ENCODE results near the gene PPP1CA.
"Not testable (repeated sequence)": the region's sequence is repeated elsewhere in the genome, so short reads cannot be mapped to it uniquely, and the experiment has no call there.

PPP1CA gene

DNA sequence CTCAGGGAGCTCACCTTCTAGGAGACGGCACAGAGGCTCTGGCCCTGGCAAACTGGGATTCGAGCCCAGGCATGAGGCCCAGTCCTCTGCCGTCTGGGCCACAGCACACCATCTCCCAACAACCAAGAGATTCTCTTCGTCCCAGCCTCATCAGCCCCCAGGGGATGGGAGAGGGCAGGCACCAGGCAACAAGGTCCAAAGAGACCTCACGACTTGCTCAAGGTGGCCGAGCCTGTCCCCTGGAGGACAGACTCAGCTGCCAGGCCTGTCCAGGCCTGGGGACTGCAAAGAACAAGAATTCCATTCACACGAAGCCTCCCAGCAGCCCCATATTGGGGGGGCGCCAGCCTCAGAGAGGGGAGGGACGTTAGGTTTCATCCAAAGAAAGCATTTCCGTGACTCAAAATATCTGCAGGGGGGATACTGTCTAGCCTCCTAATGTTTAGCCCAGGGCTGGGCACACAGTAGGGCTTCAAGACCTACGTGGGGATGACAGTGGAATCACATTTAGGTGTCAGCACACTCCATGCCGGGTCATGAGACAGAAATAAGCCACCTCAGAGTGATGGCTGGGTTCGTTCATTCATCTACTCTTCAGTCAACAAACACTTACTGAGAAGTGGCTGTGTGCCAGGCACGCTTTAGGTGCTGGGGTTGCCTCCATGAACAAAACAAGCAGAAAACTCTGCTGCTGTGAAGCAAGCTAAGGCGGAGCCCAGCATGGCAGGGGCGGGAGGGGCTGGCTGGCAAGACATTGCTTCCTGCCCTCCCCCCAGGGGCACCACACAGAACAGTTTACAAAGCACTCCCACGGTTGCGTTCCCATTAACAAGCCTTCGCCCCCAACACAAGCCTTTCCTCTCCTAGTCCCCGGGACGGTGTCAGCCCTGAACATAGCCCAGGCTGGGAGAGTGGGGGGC lies 15.0 kb upstream of the PPP1CA start:
- DNase-seq (ENCODE audit: low spot score) = no peak

DNA sequence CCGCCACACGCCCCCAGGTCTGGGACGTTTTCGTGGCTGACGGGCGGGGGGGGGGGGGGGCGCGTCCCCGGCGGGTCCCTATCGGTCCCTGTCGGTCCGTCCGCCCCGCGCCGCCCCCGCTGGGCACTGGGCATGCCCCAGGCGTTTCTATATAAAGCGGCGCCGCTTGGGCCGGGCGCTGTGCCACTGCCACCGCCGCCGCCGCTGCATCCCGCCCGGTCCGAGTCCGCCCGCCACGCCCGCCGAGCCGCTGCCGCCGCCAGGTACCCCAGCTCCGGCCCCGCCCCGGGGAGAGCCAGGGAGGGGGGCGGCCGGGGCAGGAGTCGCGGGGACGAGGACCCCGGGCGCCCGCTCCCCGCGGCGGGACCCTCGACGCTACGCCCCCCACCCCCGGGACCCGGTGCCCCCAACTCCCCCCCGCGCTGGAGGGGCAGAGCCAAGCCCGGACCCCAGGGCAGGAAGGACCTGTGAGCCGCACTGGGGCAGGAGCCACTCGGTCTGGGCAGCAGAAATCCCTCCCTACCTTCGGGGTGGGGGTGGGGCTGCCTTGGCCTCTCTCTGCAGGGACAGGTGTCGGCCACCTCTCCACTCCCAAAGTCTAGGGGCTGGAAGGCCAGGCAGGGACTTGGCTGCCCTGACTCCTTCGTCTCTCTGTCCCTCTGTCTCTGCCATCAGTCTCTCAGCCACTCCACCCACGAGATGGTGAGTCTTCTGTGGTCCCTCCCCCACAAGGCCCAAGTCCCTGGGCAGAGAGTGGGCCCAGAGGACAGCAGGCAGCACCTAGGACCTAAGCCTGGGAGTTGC lies 14.0 kb upstream of the PPP1CA start, which contains the start of gene CARNS1:
TSS of gene CARNS1 (plus strand) at position 178 of the 804 bp plus-strand sequence. CDS start at position 700, 522 bp downstream.
- DNase-seq (ENCODE audit: low spot score) = no peak

DNA sequence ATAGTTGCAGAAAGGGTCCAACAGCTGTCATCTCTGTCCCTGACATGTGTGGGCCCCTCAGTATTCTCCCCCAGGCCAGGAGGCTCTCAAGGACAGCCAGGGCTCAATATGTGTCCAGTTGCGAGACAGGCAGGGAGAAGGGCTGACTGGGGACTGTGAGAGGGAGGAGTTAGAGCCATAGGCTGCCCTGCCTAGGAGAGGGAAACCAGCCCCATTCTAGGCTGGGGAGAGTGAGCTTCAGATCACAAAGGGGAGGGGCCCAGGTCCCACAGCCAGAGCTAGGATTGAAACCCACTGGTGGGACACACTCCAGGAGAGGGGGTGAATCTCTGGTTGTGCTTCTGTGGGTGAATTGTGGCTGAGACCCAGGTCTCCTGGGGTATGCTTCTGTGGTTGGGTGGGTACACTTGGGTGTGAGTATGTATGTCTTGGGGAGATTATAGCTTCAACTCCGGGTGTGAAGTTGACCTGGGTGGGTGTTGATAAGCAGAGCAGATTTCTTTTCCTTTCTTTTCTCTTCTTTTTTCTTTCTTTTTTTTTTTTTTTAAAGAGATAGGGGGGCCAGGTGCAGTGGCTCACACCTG lies 11.7 kb upstream of the PPP1CA start:
- no peak for DNase-seq (ENCODE audit: low spot score)

DNA sequence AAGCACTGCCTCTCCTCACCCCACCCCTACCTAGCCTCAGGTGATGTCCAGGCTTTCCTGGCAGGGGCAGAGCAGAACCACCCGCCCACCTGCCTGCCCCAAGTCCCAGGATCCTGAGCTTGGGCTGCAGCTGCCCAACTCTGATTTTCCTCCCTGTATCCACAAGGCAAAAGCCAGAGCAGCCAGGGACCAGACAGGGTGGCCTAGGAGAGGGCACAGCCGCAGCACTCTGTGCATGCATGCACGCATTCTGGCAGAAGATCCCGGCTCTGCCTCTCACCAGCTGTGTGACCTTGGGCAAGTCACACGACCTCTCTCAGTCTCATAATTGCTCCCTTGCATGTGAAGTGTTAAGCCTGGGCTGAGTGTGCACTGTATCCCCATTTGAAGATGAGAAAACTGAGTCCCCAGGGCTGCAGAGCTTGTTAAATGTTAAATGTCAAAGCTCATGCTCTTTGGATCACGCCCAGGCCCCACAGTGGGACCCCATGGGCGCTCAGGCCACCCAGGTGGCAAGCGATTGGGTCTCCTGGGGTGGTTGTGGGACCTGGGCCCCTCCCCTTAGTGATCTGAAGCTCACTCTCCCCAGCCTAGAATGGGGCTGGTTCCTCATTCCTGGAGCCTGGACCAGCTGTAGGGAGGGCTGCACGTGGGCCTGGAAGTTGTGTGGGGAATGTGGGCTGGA lies 11.0 kb upstream of the PPP1CA start:
- DNase-seq (ENCODE audit: low spot score) = no peak

DNA sequence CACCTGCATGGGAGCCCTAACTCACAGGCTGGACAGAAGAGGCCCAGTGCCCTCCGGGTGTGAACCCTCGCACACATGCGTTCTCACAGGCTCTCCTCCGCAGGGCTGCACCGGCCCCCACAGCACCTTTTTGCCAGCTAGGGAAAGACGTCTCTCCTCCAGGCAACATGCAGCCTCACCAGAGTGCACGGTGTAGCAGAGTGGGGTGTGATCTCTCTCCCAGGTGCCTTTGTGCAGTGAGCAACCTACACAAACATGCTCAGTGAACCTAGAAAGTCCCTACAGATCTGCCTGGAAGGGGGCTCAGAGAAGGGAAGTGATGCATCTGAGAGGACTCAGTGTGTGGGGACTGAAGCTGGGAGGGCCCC lies 10.1 kb upstream of the PPP1CA start:
- DNase-seq (ENCODE audit: low spot score) = no peak

DNA sequence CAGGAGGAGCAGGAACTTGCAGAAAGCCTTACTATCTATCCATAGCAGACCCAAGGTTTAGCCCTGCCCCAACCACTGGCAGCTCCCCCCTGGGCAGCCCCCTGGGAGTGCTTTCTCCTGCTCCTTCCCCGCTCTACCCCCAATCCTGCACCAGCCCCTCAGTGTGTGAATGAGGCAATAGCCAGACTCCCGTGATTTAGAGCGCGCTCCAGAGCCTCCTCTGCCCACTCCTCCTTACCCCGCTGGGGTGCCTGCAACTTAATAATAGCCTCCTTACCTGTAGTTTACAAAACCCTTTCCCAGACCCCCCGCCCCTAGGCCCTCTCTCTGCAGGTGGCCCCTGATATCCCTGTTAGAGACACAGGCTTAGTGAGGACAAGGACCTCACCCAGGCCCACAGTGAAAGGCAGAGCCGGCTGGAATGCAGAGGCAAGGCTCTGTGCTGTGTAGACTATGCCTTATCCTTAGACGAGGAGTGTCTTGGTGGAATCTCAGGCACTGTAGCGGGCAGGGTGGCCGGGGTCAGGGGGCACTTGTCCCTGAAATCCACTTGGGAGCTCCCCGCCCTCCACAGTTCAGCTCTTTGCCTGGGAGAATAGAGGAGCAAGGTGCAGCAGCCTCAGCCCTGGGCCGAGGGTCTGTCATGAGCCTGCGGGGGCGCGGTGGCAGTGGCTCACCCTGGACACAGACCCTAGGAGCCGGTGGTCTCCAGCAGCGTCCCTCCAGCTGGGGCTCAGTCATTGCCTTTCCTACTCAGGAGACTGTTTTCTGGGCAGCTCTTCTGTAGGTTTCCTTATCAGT lies 9.5 kb upstream of the PPP1CA start:
- no peak for DNase-seq (ENCODE audit: low spot score)

DNA sequence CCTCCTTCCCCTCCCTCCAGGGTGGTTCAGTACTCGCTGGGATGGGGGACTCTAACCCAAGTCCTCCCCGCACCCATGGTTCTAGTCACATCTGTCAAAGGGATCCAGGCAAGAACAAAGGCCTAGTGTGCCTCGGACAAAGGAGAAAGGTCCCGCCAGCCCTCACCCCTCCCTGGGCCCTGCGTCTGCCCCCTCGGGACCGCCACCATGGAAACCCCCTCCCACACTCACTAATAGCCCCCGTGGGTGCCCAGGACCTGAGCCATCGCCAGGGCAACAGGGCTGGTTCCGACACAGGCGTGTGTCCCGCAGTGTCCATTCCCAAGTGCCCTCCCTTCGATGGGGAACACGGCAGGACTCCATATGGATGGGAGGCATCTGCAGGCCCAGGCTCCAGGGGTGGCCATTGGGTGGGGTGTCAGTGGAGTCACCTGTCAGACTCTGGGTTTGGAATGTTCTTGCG lies 8.7 kb upstream of the PPP1CA start:
- no peak for DNase-seq (ENCODE audit: low spot score)

DNA sequence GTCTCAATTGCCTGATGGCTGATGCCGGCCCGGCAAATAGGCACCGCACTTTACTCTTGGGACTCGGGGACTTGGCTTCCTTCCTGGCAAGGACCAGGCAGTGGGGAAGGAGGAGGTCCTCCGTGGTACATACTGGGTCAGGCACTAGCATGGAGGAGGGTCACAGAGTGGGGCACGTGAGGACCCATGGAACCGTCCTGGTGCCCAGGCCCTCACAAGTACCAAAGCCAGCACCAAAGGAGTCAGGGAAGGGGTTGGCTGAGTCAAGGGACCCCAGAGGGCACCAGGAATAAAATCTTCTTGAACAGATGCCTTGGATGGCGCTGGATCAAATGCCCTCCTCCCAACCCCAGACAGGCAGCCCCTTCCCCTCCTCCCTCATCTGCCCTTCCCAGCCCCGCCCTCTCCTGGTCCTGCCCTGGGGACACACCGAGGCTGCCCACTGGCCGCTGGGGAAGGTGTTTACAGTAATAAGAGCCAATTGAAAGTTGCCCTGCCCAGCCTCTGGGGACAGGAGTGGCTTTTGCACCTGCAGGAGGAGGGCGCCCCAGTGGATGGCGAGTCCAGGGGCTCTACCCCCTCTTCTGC lies 8.2 kb upstream of the PPP1CA start:
- no peak for DNase-seq (ENCODE audit: low spot score)

DNA sequence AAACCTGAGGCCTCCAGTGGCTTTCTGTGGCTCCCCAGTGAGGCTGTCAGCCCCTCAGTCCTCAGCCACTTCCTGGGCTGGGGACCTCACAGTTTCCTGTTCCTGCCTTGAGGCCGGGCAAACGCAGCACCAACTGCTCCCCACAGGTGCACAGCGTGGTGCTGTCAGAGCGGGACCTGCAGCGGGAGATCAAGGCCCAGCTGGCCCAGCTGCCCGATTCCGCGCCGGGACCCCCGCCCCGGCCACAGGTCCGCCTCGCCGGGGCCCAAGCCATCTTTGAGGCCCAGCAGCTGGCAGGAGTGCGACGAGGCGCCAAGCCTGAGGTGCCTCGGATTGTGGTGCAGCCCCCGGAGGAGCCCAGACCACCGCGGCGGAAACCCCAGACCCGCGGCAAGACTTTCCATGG lies 7.6 kb upstream of the PPP1CA start:
- DNase-seq (ENCODE audit: low spot score) = no peak

DNA sequence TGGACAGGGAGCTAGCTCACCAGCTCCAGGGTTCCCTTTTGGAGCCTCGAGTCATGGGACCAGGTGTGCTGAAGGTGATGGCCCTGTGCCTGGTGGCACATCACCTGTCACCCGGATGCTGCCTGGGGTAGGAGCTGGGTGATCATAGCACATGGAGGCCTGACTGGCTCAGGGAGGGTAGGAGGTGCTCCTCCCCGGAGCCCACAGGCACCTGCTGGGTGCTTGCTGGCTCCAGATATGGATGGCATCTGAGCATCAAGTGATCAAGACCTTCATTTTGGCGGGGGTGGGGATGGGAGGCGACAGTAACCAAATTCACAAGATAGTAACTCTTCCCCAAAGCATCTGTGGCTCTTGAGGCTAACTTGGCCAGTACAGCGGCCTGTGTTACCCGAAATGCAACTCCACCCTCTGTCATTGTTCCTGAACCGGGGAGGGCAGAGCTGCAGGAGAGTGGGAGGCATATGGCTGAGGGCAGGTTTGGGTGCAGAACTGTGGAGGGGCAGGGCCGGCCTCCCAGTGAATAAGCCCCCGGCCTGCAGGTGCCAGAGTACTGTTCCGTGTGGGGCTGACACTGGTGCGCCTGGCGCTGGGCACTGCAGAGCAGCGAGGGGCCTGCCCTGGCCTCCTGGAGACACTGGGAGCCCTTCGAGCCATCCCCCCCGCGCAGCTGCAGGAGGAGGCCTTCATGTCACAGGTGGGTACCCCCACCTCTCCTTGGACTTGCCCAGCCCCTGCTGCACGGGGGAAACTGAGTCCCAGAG lies 7.0 kb upstream of the PPP1CA start:
- DNase-seq (ENCODE audit: low spot score) = no peak

DNA sequence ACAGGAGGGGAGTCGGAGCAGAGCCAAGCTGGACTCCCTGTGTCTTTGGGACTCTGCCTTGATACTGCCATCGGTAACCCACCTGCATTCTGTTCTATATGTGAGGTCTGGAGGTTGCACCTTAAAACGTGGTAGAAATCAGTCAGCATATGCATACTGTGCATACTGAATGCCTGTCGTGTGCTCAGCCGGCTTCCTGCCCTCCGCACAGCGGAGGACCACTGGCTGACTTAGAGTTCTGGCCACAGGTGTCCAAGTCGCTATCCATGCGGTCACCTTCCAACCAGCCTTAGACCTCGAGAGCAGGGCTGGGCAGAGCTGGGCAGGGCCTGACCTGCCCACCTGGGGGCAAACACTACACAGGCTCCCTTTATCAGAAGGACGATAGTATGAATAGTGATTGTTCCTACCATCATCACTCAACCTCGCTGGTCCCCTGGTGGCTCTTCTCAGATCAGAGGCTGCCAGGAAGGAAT lies 6.1 kb upstream of the PPP1CA start:
- DNase-seq (ENCODE audit: low spot score) = no peak

DNA sequence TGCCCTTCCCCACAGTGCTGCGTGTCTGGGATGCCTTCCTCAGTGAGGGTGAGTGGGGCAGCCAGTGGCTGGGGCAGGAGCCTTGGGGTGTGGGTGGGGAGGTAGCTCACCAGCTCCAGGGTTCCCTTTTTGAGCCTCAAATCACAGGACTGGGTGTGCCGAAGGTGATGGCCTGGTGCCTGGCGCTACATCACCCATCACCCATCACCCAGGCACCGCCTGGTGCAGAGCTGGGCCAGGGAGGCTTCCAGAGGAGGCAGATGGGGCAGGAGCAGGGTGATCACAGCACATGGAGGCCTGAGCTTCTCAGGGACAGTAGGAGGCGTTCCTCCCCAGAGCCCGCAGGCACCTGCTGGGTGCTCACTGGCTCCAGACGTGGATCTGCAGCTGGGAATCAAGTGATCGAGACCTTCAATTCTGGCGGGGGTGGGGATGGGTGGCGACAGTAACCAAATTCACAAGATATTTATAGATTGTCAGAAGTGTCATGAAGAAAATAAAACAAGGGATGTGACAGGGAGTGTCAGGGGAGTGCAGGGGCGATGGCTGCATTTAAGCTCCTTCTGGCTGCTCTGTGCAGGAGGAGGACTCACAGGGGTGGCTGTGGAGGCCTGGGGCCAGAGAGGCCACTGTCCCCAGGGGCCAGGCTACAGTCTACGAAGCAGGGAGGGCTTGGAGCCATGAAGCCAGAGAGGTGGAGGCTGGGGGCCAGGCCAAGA lies 5.5 kb upstream of the PPP1CA start:
- DNase-seq (ENCODE audit: low spot score) = no peak

DNA sequence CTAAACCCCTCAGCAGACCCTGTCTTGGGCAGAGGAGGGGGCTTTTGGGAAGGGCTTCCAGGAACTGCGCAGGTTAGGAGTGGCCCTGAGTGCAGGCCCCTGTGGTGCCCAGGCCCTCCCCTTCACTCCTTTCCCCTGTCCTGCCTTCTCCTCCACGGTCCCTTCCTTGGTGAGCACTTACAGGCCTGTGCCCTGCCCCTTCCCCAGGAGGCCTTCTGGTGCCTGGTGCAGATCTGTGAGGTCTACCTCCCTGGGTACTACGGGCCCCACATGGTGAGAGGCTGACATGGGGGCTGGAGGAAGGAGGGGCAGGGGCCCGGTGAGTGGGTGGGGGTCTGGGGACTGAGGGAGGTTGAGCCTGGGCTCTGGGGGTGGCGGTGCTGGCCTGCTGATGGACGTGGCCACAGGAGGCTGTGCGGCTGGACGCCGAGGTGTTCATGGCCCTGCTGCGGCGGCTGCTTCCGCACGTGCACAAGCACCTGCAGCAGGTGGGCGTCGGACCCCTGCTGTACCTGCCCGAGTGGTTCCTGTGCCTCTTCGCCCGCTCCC lies 4.8 kb upstream of the PPP1CA start:
- DNase-seq (ENCODE audit: low spot score) = no peak

DNA sequence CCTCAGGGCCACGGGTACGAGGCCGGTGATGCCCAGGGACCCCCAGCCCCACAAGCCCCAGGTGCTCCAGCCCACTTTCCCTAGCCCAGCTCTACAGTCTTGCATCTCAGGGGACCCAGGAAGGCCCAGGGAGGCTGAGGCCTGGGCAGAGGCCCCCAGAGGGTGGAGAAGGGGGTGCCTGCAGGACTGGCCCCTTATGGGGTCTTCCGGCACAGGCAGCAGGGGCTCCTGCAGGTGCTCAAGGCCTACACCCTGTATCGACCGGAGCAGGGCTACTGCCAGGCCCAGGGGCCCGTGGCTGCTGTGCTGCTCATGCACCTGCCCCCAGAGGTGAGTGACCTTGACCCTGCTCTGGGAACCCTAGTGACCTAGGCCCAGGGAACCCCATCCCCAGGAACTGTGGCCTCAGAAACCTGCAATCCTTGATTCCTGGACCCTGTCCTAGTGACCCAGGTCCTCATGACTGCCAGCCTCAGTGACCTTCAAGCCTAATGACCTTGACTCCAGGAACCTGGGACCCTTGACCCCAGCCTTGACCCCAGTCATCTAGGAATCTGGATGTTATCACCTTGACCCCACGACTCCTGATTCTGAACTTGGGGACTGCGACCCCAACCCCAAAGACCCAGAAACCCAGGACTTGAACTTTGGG lies 4.2 kb upstream of the PPP1CA start:
- DNase-seq (ENCODE audit: low spot score) = no peak

DNA sequence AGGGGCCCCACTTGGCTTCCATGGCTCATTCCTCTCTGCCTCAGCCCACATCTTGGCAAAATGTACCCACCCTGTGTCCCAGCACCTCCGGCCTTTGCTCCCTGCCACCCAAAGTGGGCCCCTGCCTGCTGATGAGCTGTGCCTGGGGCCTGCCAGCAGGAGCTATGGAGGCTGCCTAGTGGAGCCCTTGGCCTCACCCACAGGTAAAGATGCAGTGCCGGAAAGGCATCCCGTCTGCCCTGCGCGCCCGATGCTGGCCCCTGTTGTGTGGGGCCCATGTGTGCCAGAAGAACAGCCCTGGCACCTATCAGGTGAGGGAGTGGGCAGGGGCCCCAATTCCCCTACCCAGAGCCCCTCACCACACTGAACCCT lies 3.5 kb upstream of the PPP1CA start:
- no peak for DNase-seq (ENCODE audit: low spot score)

DNA sequence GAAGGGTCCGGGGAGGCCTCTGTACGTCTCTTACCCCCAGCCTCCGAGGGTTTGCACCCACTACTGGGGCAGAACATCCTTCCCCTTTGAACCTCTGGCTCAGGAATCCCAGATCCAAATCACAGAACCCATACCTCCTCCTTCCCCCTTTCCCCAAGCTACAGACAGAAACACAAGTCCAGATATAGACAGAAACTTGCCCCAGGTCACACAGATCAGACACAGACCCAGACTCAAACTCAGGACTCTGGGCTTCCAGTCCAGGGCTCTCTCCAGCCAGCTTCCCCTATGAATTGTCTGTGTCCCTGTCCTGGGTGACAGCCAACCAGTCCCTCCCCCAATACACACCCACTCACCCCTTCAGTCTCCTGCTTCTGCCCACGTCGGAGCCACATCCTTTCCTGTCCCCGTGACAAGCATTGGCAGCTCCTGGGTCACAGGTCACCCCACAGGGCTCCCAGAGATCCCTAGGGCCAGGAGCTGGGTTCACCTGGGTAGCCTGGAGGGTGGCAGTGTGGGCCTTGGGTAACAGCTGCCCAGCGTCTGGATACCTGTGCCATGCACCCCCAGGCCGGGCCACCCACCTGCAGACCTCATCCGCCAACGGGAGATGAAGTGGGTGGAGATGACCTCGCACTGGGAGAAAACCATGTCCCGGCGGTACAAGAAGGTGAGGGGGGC lies 3.0 kb upstream of the PPP1CA start:
- DNase-seq (ENCODE audit: low spot score) = no peak

DNA sequence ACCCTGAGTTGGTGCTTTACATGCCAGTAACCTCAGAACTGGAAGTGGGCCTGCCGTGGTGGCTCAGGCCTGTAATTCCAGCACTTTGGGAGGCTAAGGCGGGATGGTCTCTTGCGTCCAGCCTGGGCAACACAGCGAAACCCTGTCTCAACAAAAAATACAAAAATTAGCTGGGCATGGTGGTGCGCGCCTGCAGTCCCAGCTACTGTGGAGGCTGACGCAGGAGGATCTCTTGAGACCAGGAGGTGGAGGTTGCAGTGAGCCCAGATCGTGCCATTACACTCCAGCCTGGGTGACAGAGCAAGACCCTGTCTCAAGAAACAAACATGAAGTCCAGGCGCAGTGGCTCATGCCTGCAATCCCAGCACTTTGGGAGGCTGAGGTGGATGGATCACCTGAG lies 1.4 kb upstream of the PPP1CA start:
- not testable (repeated sequence) for DNase-seq (ENCODE audit: low spot score)
